HFFc6 (cell line): Measurements from ENCODE around the gene POLK. TPM values are rescaled to one million over a fixed set of nuclear protein-coding genes. Genes with fewer than 3 reads are reported as not detected.
"Not testable (repeated sequence)": the region's sequence is repeated elsewhere in the genome, so short reads cannot be mapped to it uniquely, and the experiment has no call there.

Experiments used
- DNase-seq: peaks from one replicate; pipeline ENCODE4 v3.0.0-alpha.2; 2018
- H3K27ac Mint-ChIP-seq: 2 replicates; pipeline ENCODE4 v1.8.0; 2020; ENCODE audit warnings: mild to moderate bottlenecking, mixed read lengths
- H3K27me3 Mint-ChIP-seq: 2 replicates; pipeline ENCODE4 v1.8.0; 2021; ENCODE audit warnings: mild to moderate bottlenecking, moderate library complexity, mixed read lengths; ENCODE audit not compliant: insufficient read depth
- H3K36me3 Mint-ChIP-seq: 2 replicates; pipeline ENCODE4 v1.8.0; 2021; ENCODE audit warnings: low read depth, mixed read lengths
- H3K4me1 Mint-ChIP-seq: 2 replicates; pipeline ENCODE4 v1.8.0; 2020; ENCODE audit warnings: low read depth, mixed read lengths
- H3K4me3 Mint-ChIP-seq: 2 replicates; pipeline ENCODE4 v1.8.0; 2020; ENCODE audit warnings: mild to moderate bottlenecking, moderate library complexity, mixed read lengths
- H3K9me3 Mint-ChIP-seq: 2 replicates; pipeline ENCODE4 v1.8.0; 2020; ENCODE audit warnings: mild to moderate bottlenecking, mixed read lengths
- total RNA-seq, 6 experiments: library from RNA; stranded (reverse); fragmentation: NEBNext Ultra II Directional; extraction: Animal tissue kit (Norgen Biotek cat#: 25700); gene quantifications; 2 replicates in 1 of 6; 3 replicates in 5 of 6; pipeline ENCODE4 v1.2.3, GENCODE V29; 2021
- TF ChIP-seq, protein P1 (sequence below): fragments of 200-600 bp; sonication (generic); IDR thresholded peaks from 2 replicates; pipeline ENCODE4 v1.5.0; 2021; ENCODE audit warnings: antibody characterized with exemption, mild to moderate bottlenecking

The POLK gene
- total RNA-seq, 6 experiments from 2014 or later: 25.5 to 30.8 (median 28.7) TPM

- H3K4me1 Mint-ChIP-seq: peaks cover 18% of the 10 kb centered on the region
- H3K9me3 Mint-ChIP-seq: no peaks in the 10 kb centered on the region
- no peak for DNase-seq
- H3K27me3 Mint-ChIP-seq: no peaks in the 10 kb centered on the region; the same call in 1 of the 2 replicates
- H3K27ac Mint-ChIP-seq: no peak overlapping the region
- H3K4me3 Mint-ChIP-seq: no peak overlapping the region
- TF ChIP-seq, protein P1, sequence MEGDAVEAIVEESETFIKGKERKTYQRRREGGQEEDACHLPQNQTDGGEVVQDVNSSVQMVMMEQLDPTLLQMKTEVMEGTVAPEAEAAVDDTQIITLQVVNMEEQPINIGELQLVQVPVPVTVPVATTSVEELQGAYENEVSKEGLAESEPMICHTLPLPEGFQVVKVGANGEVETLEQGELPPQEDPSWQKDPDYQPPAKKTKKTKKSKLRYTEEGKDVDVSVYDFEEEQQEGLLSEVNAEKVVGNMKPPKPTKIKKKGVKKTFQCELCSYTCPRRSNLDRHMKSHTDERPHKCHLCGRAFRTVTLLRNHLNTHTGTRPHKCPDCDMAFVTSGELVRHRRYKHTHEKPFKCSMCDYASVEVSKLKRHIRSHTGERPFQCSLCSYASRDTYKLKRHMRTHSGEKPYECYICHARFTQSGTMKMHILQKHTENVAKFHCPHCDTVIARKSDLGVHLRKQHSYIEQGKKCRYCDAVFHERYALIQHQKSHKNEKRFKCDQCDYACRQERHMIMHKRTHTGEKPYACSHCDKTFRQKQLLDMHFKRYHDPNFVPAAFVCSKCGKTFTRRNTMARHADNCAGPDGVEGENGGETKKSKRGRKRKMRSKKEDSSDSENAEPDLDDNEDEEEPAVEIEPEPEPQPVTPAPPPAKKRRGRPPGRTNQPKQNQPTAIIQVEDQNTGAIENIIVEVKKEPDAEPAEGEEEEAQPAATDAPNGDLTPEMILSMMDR: no peak
- peaks cover 14% of the 10 kb centered on the region for H3K36me3 Mint-ChIP-seq
Measured at GRCh38 chr5:75608870-75609269, 97.2 kb downstream of the POLK start.

- Mint-ChIP-seq H3K9me3 (no peaks in the 10 kb centered on the region), H3K27ac (no peak overlapping the region), H3K4me1 (peaks cover 16% of the 10 kb centered on the region), H3K27me3 (no peaks in the 10 kb centered on the region; the same call in 1 of the 2 replicates), H3K4me3 (0 out of 2 replicates have a peak overlapping the region, but pooled peaks have one; percentile 81), H3K36me3 (peaks cover under 1% of the 10 kb centered on the region)
- TF ChIP-seq, protein P1: no peak
- DNase-seq: no peak
Measured at GRCh38 chr5:75610201-75610600, 98.5 kb downstream of the POLK start.

- H3K4me1 Mint-ChIP-seq: peaks cover 16% of the 10 kb centered on the region
- not testable (repeated sequence) for DNase-seq
Measured at GRCh38 chr5:75610859-75611310, 99.2 kb downstream of the POLK start.

GRCh38 chr5:75611311-75612225 lies 99.9 kb downstream of the POLK start, which contains the start of gene ANKDD1B:
ANKDD1B (plus strand) TSS chr5:75611453; CDS start chr5:75611635, 182 bp downstream.
- Mint-ChIP-seq H3K4me1 (peaks cover 16% of the 10 kb centered on the region), H3K4me3 (peak within 1 kb of the TSS; percentile 81), H3K27me3 (no peaks in the 10 kb centered on the region), H3K9me3 (no peaks in the 10 kb centered on the region), H3K36me3 (no peaks in the 10 kb centered on the region), H3K27ac (peak within 1 kb of the TSS; percentile 76)
- TF ChIP-seq, protein P1: no peak
- DNase-seq: peak; percentile 49

More at GRCh38 chr5:75610859-75611310, 99.2 kb downstream of the POLK start:
- H3K36me3 Mint-ChIP-seq, H3K9me3 Mint-ChIP-seq, H3K27me3 Mint-ChIP-seq: not testable (repeated sequence)
- peak overlapping the region; percentile 76 for H3K27ac Mint-ChIP-seq
- H3K4me3 Mint-ChIP-seq: peak overlapping the region; percentile 81

DNA sequence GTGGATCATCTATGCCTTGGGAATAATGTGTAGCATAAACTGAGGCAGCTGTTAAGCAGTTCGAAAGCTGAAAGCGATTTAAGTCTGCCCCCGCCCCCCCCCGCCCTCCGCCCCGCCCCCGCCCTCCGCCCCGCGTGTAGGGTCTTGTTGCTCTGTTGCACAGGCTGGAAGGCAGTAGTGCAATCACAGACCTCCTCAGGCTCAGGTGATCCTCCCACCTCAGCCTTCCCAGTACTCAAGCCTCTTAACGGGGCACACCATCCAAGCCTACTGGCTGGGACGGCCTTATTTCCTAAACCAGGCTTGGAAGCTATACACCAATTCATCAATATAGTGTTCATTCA lies 100.5 kb downstream of the POLK start:
- TF ChIP-seq, protein P1: no peak
- H3K4me1 Mint-ChIP-seq: peaks cover 17% of the 10 kb centered on the region
- H3K27me3 Mint-ChIP-seq: no peaks in the 10 kb centered on the region
- H3K36me3 Mint-ChIP-seq: no peaks in the 10 kb centered on the region
- peak overlapping the region; percentile 81; the same call in 1 of the 2 replicates for H3K4me3 Mint-ChIP-seq
- no peak for DNase-seq
- H3K27ac Mint-ChIP-seq: no peak overlapping the region
- no peaks in the 10 kb centered on the region for H3K9me3 Mint-ChIP-seq

DNA sequence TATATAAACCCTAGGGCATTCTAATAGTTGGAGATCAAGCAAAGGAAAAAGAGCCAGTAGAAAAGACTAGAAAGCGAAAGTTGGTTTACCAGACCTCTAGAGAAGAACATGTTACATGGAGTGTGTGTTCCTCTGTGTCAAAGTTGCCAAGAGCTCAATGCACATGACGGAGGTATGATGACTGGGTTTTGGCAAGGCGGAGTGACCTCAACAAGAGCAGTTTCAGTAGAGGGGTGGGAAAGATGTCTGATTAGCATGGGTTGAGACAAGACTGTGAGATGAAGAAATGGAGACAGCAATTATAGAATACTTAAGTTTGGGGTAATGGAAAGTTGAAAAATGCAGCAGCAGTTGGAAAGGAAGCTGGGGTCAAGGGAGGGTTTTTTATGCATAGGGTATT lies 101.2 kb downstream of the POLK start:
- H3K27me3 Mint-ChIP-seq: no peaks in the 10 kb centered on the region
- no peaks in the 10 kb centered on the region for H3K36me3 Mint-ChIP-seq
- peaks cover 24% of the 10 kb centered on the region for H3K4me1 Mint-ChIP-seq
- no peak overlapping the region for H3K27ac Mint-ChIP-seq
- no peak overlapping the region for H3K4me3 Mint-ChIP-seq
- DNase-seq: no peak
- H3K9me3 Mint-ChIP-seq: no peaks in the 10 kb centered on the region
- TF ChIP-seq, protein P1: no peak
